GM19193 (cell line): ENCODE measurements around the gene MYOZ2.

Experiments used
- POLR2A ChIP-seq: IDR thresholded peaks from 4 replicates; pipeline ENCODE4 v1.6.1; 2011; ENCODE audit not compliant: insufficient read depth, insufficient read length; ENCODE audit errors: extremely low read depth

MYOZ2 gene

DNA sequence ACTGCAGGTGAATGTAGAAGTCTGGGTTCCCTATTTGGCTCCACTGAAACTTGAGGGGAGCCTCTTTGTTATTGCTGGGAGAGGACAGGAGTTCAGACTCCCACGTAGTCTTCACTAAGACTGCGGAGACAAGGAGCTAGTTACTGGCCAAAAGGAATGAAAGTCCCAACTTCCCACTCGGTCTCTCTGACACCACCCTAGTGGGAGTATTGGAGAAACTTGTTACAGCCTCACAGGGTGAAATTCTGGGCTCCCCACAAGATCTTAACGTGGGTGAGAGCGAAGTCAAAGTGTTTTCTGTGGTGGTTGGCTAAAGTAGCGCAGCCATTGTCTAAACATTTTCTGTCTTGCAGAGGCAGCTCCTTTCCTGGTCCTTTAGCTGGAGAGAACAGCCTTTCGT lies 13.5 kb downstream of the MYOZ2 start:
- TF ChIP-seq POLR2A = no peak

DNA sequence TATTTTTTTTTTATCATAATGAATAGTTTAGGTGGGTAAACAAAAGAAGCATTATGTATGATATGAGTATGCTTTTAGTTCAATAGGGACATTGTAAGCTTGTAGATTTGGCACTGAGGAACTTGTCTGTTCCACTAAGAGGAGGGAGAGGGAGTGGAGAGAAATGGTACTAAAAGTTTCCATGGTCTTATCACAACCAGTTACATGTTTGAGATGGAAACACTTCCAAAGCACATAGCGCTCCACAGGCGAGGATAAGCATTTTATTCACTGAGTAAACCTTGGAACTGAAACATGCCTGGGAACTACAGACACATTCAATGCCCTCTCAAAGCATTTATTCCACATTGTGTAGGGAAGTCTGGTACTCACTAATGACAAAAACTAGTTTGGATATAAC lies 15.5 kb downstream of the MYOZ2 start:
- TF ChIP-seq POLR2A = no peak

- no peak for TF ChIP-seq POLR2A
Observed at GRCh38 chr4:119152741-119153140, 17.1 kb downstream of the MYOZ2 start.

DNA sequence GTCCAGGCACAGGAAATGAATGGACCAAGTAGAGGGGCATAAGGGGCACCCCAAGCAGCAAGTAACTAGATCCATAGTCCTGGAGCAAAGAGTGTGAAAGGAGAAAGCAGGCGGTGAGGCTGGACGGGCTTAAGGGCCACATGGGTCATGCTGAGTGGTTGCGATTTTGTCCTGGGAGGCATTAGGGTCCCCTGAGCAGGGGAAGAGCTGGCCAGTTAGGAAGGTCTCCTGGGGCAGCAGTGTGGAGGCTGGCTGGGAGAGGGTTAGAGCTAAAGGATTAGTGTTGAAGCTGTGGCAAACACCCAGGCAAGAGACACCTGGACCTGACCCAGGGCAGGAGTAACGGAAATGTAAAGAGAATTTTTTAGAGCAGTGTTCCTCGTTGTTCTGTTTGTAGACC lies 26.5 kb downstream of the MYOZ2 start:
- TF ChIP-seq POLR2A = no peak

- TF ChIP-seq POLR2A = no peak
Observed at GRCh38 chr4:119165767-119166166, 30.1 kb downstream of the MYOZ2 start.

DNA sequence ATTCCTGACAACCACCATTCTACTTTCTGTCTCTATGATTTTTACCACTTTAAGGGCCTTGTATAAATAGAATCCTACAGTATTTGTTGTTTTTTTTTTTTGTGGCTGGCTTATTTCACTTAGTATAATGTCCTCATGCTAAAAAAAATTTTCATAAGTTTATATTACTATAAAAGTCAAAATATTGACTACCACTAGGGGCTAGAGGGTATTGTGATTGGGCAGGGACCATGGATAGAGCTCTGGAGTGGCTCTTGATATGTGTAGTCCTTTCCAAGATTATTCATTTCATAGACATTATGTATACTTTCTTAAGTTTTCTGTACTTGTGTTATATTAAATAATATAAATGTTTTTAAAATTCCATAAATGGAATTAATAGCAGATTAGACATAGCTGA lies 34.6 kb downstream of the MYOZ2 start:
- no peak for TF ChIP-seq POLR2A

GRCh38 chr4:119172223-119172622 lies 36.6 kb downstream of the MYOZ2 start:
- TF ChIP-seq POLR2A = no peak

DNA sequence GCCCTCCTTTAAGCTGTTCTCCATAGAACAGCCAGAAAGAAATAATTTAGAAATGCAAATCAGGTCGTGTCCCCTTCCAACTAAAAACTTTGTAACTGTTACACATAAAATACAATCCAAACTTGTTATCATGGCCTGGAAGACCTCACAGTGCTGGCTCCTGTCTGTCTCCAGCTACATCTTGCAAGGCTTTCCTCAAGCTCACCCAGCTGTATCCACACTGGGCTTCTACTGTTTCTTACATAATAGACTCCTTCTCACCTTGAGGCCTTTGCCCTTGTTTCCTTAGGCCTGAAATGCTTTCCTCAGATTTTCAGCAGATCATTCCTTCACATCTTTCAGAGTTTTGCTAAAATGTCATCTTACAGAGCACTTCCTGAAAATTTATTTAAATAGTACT lies 43.4 kb downstream of the MYOZ2 start:
- TF ChIP-seq POLR2A = no peak

- no peak for TF ChIP-seq POLR2A
Observed at GRCh38 chr4:119184128-119184527, 48.5 kb downstream of the MYOZ2 start.

GRCh38 chr4:119189638-119190037 lies 54.0 kb downstream of the MYOZ2 start:
- no peak for TF ChIP-seq POLR2A

DNA sequence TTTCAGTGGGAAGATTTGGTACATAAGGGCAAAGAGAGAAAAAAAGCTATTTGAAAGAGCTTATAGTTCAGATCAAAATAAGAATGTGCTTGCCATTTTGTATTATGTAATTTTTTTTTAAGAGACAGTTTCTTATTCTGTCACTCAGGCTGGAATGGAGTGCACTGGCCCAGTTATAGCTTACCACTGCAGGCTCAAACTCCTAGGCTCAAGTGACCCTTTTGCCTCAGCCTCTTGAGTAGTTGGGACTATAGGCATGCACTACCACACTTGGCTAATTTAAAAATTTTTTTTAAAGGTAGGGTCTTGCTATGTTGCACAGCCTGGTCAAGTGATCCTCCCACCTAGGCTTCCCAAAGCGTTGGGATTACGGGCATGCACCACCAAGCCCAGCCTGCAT lies 54.7 kb downstream of the MYOZ2 start:
- TF ChIP-seq POLR2A = no peak

DNA sequence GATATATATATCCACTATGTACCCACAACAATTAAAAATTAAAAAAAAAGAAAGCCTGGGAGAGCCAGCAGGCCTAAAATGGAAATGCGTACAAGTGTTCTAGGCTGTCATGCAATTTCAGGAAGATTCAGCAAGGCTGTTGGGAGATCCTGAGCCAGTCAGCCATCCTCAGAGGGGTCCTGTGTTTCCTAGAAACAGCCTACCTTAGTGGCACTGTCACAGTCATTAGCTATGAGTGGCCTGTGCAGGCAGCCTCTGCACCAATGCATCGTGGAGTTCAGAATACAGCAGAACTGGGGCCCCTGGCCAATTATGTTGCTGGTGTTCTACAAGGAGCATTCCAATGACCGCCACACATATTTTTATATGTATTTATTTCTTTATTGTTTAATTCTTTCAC lies 55.9 kb downstream of the MYOZ2 start:
- TF ChIP-seq POLR2A = no peak

- no peak for TF ChIP-seq POLR2A
Observed at GRCh38 chr4:119197772-119198212, 62.2 kb downstream of the MYOZ2 start.

DNA sequence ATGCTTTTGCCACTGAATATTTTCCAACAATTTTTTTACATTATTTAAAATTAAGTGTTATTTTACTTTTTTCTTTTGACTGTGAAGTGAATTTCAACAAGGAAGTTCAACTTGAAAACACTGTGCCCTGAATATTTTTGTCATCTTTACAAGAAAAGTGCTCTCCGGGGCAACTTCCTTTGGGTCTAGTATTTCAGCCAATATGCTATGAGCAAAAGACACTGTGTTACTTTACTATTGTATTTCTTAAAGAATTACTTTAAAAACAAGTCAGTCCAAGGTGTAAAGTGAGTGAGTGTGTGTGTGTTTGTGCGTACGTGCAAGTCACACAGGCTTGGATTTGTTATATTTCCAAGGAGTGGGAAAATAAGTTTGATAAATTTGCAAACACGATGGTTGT lies 69.3 kb downstream of the MYOZ2 start:
- no peak for TF ChIP-seq POLR2A

DNA sequence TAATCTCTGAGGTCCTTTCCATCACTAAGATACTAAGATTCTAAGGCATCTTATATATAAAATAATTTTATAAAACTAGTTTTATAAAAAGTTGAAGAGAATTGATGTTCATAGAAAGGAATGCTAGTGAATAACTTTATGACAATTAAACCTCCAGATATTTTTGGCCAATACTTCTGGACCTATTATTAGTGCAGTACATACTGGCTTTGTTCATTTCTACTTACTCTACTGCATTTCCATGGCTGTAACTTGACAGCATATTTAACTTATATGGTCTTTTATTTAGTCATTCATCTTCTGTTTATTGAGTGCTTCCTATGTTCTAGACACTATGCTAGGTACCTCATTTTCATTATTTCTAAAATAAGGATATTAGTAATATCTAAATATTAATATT lies 70.1 kb downstream of the MYOZ2 start:
- TF ChIP-seq POLR2A = no peak

DNA sequence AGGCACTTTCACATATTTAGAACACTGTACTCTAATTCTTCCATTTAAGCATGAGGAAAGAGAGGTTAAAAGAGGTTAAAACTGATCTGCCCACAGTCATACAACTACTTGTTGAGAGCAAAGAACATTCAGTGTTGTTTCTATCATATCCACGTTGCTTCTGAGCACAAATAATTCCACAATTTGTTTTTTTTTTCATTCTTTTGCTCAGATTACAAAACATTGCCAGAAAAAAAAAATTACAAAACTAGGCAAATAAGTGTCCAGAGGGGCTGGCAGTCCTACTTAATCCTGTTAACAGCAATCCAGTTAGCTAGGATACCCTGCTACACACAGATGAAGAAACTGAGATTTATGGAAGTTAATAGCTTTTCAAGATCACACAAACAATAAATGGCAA lies 70.5 kb downstream of the MYOZ2 start:
- no peak for TF ChIP-seq POLR2A

DNA sequence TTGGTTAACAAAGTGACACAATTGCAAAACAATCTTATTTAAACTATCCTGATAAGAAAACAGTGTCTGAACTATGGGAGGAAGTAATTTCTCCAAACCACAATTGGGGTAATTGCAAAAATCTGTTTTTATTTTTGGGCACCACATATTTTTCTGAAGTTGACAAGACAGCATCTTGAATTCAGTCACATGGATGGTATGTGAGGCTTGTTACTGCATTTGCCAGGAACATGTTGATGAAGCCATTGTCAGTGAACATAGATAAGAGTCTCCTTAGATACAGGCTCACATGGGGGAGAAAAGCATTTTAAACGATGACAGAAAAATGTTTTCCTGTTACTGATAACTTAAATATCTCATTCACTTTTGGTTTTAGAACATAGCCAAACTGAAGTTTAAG lies 71.4 kb downstream of the MYOZ2 start:
- no peak for TF ChIP-seq POLR2A
